Stomach (tissue), 4 donors: ENCODE measurements around the gene SIGLEC12.

Experiments used
- EP300 ChIP-seq: sonication (generic); formaldehyde crosslinking; IDR thresholded peaks from one replicate; pipeline ENCODE4 v1.6.1; 2017; ENCODE audit warnings: antibody characterized with exemption
- POLR2A ChIP-seq, 4 donors: fragments of 450-650 bp; IDR thresholded peaks; one replicate each; pipeline ENCODE4 v1.6.1; 2016; ENCODE audit warnings: antibody characterized with exemption in 4 of 4, control low read depth in 2 of 4, mild to moderate bottlenecking in 1 of 4, moderate library complexity in 1 of 4
- POLR2AphosphoS5 ChIP-seq, 3 donors: sonication (generic); formaldehyde crosslinking; IDR thresholded peaks; one replicate each; pipeline ENCODE4 v1.6.1; 2016; ENCODE audit warnings: antibody characterized with exemption in 3 of 3
- TF ChIP-seq, protein P1 (sequence below), 7 experiments: fragments of 450-650 bp in 4 of 7; fragments of 200-600 bp in 3 of 7; sonication (generic) in 3 of 7; IDR thresholded peaks; one replicate each; pipeline ENCODE4 v1.5.1; 2016 to 2019; ENCODE audit warnings: antibody characterized with exemption in 7 of 7, control low read depth in 2 of 7, mild to moderate bottlenecking in 1 of 7

DNA sequence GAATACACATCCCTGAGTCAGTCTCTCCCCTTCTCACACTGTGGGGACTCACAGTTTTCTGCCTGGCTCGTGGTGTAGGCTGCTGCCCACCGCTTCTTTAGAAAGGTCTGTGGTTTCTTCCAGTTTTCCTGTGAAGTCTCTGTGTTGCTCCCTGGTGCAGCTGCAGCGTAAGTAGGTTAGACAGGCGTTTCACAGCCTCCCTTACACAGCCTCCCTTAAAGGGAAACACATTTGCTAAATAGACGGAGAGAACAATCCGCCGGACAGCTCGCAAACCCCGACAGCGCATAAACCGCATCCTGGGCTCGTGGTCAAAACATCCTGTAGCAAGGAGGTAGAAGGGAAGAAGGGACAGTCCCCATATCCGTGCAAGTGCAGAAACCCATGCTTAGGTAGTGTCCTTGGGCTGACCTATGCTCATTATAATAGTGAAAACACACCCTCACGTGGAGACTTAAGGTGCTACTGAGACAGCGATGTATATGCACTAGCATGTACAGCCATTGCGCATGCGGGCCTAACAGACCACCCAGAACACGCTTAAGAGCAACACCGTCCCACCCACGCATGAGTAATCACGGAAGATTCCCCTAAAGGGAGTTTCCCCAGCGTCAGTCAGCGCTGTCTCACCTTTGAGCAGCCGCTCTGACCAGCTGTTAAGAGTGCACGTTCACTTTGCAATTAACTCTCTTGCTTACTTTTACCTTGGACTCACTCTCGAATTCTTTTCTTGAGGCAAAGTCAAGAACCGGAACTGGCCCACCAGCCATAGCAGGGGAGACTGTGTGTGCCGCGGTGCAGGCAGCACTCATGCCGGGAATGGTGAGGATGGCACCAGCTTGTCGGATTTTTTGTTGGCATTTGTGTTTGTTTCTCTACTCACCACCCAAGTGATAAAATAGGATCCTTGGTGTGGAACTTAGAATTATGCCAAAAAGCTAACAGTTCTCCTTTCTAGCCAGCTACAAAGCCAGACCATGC lies 59.9 kb downstream of the SIGLEC12 start:
- TF ChIP-seq, protein P1, sequence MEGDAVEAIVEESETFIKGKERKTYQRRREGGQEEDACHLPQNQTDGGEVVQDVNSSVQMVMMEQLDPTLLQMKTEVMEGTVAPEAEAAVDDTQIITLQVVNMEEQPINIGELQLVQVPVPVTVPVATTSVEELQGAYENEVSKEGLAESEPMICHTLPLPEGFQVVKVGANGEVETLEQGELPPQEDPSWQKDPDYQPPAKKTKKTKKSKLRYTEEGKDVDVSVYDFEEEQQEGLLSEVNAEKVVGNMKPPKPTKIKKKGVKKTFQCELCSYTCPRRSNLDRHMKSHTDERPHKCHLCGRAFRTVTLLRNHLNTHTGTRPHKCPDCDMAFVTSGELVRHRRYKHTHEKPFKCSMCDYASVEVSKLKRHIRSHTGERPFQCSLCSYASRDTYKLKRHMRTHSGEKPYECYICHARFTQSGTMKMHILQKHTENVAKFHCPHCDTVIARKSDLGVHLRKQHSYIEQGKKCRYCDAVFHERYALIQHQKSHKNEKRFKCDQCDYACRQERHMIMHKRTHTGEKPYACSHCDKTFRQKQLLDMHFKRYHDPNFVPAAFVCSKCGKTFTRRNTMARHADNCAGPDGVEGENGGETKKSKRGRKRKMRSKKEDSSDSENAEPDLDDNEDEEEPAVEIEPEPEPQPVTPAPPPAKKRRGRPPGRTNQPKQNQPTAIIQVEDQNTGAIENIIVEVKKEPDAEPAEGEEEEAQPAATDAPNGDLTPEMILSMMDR (IDR thresholded peaks at IDR 0.05): no peak
- TF ChIP-seq POLR2A (IDR thresholded peaks at IDR 0.05): no peak
- no peak for TF ChIP-seq EP300
- TF ChIP-seq POLR2AphosphoS5 (IDR thresholded peaks at IDR 0.05): no peak
